NCI-H1694 (cell line): Measurements from ENCODE around the gene PPID.
A peak's percentile ranks its signal among the peaks of the same experiment; 100 is the strongest.
"Not testable (repeated sequence)": the region's sequence is repeated elsewhere in the genome, so short reads cannot be mapped to it uniquely, and the experiment has no call there.

ENCODE experiments used
- DNase-seq: peaks from one replicate; lab custom pipeline; 2025; lab: John Stamatoyannopoulos, UW

Gene PPID

DNA sequence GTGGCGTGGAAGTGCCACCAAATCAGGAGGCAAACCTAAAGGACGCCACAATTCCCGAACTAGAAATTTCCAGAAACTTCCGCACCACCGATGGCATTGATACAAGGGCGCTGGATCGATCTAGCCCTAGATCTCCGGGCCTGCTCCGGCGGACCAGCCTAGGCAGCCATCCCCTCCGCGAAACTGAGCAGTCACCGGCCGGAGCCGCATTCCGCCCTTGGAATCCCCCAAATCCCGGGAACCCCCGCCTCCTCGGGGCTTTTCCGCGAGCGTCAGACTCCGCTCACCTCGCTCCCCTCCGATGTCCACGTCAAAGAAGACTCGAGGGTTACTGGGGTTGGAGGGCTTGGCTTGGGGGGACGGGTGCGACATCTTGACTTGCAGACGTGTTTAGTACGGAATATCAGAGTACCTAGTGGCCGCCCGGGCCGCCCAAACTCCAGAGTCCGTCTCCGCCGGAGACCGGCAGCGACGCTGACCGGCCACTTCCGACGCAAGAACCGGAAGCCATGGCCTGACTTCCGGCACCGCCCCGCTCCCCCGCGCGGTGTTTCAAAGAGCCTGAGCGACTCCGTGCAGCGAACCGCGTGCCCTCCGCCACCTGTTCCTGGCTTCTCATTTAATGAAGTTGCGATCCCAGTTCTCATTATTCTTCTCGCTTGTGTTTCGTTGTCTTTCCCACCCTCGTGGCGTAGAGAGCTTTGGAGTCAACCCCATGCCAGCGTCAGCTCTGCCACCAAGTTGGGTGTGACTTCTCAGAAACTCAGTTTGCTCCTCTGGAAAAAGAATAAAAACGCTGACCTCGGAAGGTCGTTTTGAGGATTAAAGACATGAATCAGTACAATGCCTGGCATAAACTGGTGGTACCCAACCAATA lies at the start of gene PPID:
TSS of gene PPID (minus strand) at position 480 of the 877 bp plus-strand sequence. CDS start at position 372, 108 bp downstream.
- DNase-seq, result peak; percentile 66

DNA sequence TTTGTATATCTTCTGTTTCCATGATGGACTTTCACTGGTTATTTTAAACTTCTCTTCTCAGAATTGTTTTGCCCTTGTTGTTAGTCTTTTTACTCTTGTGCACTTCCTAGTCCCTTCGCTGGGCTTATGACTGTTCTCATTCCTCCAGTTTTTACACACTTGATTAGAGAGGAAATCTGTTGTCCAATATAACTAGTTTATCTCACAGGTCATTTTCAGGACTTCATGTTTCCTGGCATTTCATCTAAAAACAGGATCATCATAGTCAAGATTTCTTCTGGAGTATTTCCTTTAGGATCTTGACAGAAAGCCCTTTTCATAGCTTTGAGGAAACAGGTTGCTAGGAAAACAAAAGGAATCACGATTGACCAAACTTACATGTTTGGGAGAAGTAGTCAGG lies 48.6 kb upstream of the PPID start:
- no peak for DNase-seq

DNA sequence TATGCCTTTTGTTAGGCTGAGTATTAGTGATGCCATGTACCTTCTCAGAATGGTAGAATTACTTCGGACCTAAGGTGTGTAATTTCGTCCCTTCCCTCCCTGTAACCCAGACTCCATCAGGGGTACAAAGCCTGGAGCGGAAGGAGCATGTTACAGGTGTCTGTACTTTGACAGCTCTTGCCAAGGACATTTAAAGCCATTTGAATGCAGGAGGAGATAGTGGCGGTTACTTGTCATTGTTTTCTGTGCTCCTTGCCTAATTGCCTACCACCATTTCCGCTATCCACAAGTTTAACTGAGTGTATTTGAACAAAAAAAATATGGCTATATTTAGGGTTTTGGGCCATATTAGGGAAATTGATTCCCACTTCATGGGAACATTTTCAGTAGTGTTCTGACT lies 47.5 kb upstream of the PPID start:
- DNase-seq, result no peak

DNA sequence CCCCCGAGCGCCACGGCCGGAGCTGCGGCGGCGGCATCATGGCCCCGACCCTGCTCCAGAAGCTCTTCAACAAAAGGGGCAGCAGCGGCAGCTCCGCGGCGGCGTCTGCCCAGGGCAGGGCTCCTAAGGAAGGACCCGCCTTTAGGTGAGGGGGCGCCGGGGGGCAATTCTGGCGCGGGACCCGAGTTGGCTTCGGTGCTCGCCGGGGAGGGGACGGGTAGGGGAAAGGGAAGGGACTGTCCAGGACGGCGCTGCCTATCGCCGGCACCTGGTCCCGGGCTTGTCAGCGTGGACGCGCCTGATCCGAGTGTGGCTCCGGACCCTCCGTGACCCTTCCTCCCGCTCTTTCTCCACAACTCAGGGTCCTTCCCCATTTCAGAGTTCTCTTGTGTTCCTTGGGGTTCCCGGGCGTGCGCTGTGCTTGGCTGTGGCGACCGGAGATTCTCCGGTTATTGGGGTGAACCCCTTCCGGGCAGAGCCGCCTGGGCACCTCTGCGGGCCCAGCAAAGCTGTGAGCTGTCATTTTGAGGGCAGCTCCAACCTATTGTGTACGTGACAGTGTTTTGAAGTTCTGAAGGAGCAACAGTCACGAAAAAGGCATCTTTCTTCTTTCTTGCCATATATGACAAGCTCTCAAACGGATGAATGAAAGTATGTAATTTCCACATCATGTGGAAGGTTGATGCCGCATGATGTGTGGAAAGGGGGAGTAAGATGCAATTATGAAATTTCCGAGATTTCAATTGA lies 46.2 kb upstream of the PPID start:
- DNase-seq, result no peak

DNA sequence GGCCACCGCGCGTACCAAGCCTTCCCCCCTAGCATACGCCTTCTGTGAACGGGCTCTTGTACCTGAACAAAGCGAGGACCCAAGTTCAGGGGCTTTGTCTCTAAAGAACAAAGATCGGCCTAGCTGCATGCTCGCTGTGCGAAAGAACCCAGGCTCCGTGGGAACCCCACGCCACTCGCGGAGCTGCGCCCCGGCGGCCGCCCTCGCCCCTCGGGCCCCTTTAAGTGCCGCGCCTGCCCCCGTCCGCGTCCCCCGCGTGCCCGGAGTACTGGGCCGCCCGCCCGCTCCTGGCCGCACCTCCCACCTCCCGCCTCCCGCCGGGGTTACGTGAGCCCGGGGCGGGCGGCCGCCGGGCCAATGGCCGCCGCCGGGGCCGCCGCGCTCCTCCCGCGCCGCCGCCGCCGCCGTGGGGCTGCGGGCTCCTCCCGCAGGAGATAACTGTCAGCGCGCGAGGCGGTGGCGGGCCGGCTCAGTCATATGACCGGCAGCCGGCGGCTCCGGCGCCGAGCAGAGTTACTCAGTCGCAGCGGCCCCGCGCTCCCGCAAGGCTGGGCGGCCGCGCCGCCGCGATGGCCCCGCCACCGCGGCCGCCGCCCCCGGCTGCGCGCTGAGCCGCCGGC lies 45.5 kb upstream of the PPID start, which contains the start of gene FNIP2:
TSS of gene FNIP2 (plus strand) at position 472 of the 620 bp plus-strand sequence. CDS start 187 bp downstream, outside the sequence.
- peak; percentile 15 for DNase-seq

DNA sequence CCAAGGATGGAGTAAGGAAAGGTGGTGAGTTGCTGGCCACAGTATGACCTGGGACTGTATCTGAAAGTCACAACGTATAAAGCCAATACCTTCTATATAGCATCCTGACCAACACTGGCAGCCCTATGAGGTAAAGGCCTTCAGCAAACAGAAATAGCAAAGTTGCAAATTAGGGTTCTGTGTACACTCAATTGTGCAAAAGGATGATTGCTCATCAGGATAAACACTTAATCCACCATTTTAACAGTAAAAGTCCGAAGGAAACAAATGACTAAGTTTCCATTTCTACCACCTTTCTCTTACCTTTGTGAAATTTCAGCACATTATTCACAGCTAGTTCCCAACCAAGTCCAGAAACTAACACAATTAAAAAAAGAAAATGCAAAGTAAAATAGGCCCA lies 44.3 kb upstream of the PPID start:
- DNase-seq, result no peak

DNA sequence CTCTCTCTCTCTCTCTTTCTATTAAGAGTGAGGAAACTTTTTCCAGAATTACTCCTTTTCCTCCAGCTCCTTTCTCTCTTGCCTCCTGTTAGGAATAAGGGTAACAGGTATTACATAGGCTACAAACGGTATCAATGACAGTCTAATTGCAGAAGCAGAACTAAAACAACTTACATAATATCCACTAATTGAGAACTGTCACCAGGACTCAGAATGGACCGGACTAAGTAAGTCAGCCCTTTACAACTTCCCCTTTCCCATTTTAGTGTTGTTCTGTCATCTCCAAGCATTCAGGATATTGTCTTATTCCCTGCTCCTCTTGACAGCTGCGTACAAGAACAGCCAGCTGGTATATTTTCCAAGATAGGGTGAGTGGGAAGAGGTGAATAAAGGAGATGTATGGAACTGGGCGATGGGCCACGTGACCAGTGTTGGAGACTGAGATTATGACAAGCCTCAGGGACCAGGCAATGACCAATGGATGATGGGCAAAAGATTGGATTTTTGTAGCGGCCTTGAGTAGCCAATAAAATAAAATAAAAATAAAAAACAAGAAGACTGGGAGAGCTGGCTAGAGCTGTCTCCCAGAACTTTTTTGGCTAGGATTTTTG lies 43.3 kb upstream of the PPID start:
- no peak for DNase-seq

DNA sequence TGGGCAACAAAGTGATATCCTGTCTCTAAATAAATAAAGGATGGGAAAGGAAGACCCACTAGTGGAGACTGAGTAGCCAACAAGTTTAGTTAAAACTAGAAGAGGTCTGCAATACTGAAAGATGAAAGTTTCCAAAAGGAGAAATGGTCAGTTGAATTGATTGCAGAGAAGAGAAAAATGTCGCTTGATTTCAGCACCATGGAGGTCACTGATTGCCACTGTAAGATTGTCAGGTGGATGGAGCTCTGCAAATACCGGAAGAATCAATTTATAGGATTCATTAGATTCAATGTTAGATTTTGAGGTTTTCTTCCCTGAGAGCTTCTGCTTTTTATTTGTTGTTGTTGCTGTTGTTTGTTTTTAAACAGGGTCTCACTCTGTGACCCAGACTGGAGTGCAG lies 40.3 kb upstream of the PPID start:
- DNase-seq, result no peak

DNA sequence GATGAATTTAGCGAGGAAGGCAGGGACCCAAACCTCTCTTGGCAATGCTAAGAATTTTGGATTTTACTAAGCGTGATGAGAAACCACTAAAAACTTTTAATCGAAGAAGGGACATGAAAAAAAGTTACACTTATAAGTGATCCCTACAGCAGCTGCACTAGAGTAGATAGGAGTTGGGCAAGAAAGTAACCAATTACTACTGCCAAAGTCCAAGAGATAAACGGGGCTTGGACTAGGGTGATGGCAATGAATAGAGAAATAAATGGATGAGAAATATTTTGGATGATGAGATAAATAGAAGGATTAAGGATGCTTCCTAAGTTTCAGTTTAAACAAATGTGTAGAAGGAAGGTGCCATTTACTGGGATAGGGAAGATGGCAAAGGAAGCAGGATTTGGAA lies 39.4 kb upstream of the PPID start:
- no peak for DNase-seq

DNA sequence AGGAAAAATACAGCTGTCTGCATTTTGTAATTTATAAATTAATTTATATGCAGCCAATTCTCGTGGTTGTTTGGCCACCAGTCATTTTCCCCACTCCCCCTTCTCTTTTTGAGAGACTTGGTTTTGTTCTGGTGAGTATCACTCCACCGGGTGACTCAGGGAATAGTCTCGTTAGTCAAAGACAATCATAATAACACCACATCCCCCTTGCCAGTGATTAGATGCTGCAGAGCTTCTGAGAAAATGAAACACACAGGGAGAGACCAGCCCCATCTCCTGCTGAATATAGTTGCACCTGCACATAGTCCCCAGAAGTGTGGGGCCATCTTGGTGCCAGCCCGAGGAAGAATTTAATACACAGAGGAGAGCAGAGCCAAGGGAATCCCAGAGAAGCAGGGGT lies 37.7 kb upstream of the PPID start:
- no peak for DNase-seq

DNA sequence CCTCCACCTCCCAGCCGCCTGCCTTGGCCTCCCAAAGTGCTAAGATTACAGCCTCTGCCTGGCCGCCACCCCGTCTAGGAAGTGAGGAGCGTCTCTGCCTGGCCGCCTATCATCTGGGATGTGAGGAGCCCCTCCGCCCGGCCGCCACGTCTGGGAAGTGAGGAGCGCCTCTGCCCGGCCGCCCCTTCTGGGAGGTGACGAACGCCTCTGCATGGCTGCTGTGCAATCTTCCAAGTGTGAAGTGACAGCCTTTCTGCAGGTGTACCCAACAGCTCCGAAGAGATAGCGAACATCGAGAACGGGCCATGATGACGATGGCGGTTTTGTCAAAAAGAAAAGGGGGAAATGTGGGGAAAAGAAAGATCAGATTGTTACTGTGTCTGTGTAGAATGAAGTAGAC lies 36.3 kb upstream of the PPID start:
- DNase-seq, result not testable (repeated sequence)

DNA sequence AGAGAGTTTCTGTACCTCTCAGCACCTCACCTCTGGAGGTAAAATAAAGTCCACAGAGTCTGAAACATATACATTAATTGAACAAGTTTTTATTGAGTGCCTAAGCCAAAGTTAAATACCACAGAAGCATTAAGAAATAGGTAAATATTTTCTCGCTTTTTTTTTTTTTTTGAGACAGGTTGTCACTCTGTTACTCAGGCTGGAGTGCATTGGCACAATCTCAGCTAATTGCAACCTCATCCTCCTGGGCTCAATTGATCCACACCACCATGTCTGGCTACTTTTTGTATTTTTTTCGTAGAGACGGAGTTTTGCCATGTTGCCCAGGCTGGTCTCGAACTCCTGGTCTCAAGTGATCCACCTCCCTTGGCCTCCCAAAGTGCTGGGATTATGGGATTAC lies 35.5 kb upstream of the PPID start:
- no peak for DNase-seq

DNA sequence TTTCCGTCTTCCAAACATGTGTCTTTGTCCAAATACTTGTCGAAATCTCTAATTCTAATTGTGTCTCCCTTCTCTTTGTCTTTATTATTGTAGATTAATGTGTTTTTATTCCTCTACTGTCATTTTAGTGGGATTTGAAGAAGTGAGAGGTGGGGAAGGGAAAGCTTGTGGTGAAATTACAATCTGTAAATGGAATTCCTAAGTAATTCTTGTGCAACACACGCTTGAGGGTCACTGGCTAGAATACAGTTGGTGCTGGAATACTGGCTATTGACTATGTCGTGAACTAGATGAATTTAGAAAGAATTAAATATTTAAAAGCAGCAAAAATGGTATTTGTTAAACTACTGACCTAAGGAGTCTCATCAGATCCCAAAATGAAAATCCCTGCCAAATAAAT lies 34.9 kb upstream of the PPID start:
- no peak for DNase-seq

DNA sequence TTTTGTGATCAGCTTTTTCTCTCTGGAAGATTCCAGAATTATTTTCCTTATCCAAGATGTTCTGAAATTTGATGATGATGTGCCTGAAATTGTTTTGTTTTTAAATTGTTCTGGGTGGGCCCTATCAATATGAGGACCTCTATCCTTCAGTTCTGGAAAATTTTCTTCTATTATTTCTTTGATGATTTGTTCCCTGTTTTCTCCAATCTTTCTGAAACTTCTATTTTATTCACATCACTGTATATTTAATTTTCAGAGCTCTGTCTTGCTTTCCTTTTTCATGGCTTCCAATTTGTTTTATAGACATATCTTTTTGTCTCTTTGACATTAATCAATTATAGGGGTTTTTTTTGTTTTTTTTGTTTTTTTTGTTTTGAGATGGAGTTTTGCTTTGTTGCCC lies 33.4 kb upstream of the PPID start:
- DNase-seq, result no peak

DNA sequence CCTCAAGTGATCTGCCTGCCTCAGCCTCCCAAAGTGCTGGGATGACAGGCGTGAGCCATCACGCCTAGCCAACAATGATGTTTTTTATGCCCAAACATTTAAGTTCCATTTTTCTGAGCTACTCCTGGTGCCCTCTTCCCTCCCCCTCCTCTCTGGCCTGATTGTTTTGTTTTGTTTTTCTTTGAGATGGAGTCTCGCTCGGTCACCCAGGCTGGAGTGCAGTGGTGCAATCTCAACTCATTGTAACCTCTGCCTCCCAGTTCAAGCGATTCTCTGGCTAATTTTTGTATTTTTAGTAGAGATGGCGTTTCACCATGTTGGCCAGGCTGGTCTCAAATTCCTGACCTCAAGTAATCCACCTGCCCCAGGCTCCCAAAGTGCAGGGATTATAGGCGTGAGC lies 32.6 kb upstream of the PPID start:
- not testable (repeated sequence) for DNase-seq

DNA sequence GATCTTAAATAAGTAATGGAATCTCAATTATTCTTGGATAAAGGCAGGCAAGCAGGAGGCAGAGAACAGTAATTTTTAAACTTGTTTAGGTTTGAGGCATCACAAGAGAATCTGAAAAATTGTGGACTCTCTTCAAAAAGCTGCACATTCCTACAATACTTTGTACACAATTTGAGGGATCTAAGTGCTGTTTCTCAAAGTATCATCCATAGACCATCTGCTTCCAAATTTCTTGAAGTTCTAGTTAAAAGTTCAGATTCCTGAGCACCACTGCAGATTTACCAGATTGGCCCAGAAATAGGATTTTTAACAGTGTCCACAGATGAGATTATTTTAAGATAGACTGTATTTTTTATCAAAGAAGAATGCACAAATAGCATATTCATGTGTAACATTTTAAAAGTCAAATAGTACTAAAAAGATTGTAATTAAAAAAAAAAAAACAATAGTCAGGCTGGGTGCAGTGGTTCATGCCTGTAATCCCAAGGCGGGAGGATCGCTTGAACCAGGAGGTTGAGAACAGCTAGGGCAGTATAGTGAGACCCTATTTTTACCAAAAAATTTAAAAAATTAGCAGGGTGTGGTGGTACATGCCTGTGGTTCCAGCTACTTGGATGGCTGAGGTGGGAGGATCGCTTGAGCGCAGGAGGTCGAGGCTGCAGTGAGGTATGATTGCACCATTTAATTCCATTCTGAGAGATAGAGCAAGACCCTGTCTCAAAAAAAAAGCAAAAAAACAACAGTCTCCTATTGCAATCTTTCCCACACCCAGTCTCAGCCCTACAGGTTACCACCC lies 31.4 kb upstream of the PPID start:
- no peak for DNase-seq

DNA sequence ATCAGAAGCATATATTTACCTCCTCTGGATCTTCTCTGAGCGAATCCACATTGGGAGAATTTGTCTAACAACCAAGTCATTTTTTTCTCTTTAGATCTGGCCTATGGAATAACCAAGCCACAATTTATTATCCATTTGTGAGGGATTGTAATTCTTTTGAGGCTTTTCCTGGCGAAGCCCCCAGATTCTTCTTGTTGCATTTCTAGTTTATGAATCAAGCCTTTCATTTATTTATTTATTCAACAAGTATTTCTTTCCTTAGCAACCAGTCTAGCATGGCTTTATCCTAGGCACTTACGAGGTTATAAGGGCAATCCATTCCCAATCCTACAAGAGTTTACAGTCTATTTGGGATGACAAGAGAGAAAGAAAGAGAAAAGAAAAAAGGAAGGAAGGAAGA lies 27.2 kb upstream of the PPID start:
- no peak for DNase-seq

DNA sequence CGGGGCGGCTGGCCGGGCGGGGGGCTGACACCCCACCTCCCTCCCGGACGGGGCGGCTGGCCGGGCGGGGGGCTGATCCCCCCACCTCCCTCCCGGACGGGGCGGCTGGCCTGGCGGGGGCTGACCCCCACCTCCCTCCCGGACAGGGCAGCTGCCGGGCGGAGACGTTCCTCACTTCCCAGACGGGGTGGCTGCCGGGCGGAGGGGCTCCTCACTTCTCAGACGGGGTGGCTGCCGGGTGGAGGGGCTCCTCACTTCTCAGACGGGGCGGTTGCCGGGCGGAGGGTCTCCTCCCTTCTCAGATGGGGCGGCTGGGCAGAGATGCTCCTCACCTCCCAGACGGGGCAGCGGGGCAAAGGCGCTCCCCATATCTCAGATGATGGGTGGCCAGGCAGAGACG lies 23.3 kb upstream of the PPID start:
- not testable (repeated sequence) for DNase-seq

DNA sequence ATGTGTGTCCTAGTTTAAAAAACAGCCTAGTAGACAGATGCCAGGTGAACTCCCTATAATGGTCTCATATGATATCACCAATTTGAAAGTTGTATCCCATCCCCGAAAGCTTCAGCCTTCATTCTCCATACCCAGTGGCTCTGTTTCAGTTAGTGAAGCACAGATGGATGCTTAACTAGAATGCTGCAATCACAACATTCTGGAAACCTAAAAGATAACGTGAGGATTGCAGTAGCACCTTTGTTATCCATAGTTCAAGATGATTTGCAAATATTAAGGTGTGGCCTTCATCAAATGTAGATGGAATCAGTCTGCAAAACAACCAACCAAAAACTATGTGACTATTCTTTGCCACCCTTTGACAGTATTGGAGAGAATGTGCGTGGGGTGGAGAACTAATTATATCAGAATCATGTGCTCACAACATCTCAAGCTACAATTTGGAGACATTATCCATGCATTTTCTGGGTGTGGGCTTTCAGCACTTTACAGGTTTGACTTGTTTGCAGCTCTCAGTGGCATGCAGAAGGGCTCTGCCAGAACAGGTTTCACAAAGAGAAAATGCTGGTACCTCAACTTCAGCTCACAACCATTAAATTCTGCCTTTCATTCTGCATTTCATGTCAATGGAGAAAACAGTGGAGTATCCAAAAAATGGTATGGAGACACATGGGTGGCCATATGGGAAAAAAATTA lies 18.3 kb upstream of the PPID start:
- no peak for DNase-seq

DNA sequence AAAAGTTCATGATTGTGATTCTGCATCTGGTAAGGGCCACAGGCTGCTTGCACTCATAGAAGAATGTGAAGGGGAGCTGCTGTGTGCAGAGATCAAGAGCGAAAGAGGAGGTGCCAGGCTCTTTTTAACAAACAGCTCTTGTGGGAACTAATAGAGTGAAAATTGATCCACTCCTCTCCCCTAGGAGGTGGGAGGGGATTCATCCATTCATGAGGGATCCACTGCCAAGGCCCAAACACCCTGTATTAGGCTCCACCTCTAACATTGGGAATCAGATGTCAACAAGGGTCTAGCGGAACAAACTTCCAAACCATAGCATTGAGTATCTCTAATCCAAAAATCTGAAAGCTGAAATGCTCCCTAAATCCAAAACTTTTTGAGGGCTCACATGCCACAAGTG lies 16.4 kb upstream of the PPID start:
- no peak for DNase-seq

DNA sequence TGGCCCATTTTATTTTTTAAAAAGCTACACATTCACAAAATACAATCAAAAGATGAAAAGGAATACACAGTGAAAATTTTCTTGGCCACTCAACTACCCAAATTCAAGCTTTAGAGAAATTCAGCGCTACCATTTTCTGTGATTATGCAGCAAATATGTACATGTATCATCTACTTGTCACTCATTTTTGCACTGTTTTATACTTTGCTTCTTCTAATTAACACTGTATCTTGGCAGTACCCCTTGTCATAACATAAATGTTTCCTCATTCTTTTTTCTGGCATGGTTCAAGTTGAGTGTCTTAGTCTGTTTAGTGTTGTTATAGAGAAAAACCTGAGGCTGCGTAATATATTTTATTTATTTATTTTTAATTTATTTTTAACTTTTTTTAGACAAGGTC lies 15.7 kb upstream of the PPID start:
- no peak for DNase-seq
